CD8-positive, alpha-beta memory T cell (primary cell): Measurements from ENCODE around the gene PPP2R5D. TPM values are rescaled to one million over a fixed set of nuclear protein-coding genes. Genes with fewer than 3 reads are reported as not detected.

Experiments
- CTCF ChIA-PET: fragments of 350-600 bp; sonication (Branson Sonifier 250); formaldehyde crosslinking; loops from one replicate; lab custom pipeline; 2021; ENCODE audit warnings: antibody characterized with exemption; lab: Charles Lee
- POLR2A ChIA-PET: fragments of 350-600 bp; sonication (Branson Sonifier 250); formaldehyde crosslinking; loops from one replicate; lab custom pipeline; 2021; ENCODE audit warnings: antibody characterized with exemption; lab: Charles Lee
- DNase-seq, 5 donors: peaks; one replicate each; pipeline versions ENCODE4 v3.0.0 to v3.0.0-alpha.2; 2020 to 2022; ENCODE audit warnings: mixed read lengths in 1 of 5
- H3K27ac ChIP-seq: one replicate; pipeline ENCODE4 v1.7.0; 2013; ENCODE audit warnings: low read depth, mild to moderate bottlenecking, low read length, moderate library complexity
- H3K27me3 ChIP-seq: 2 replicates; pipeline ENCODE4 v1.7.0; 2013; ENCODE audit warnings: low read length, mild to moderate bottlenecking; ENCODE audit not compliant: insufficient read depth, poor library complexity, severe bottlenecking
- H3K36me3 ChIP-seq: 2 replicates; pipeline ENCODE4 v1.7.0; 2013; ENCODE audit warnings: mild to moderate bottlenecking, low read length, moderate library complexity; ENCODE audit not compliant: insufficient read depth
- H3K4me1 ChIP-seq: 2 replicates; pipeline ENCODE4 v1.7.0; 2013; ENCODE audit warnings: mild to moderate bottlenecking, low read length, moderate library complexity; ENCODE audit not compliant: insufficient read depth
- H3K4me3 ChIP-seq: 2 replicates; pipeline ENCODE4 v1.7.0; 2013; ENCODE audit warnings: mild to moderate bottlenecking, low read length
- H3K9me3 ChIP-seq: 2 replicates; pipeline ENCODE4 v1.7.0; 2013; ENCODE audit warnings: mild to moderate bottlenecking, low read length
- H3K27ac Mint-ChIP-seq, 8 donors: one replicate each; pipeline ENCODE4 v1.8.0; 2020 to 2021; ENCODE audit warnings: mixed read lengths in 8 of 8, mild to moderate bottlenecking in 6 of 8, inconsistent platforms in 3 of 8, moderate library complexity in 3 of 8
- H3K27me3 Mint-ChIP-seq, 2 donors: one replicate each; pipeline ENCODE4 v1.8.0; 2020 to 2021; ENCODE audit warnings: mixed read lengths in 2 of 2, mild to moderate bottlenecking in 1 of 2, moderate library complexity in 1 of 2
- H3K36me3 Mint-ChIP-seq, 3 donors: one replicate each; pipeline ENCODE4 v1.8.0; 2020 to 2021; ENCODE audit warnings: mixed read lengths in 3 of 3, inconsistent platforms in 1 of 3, mild to moderate bottlenecking in 1 of 3
- H3K4me1 Mint-ChIP-seq, 3 donors: one replicate each; pipeline ENCODE4 v1.8.0; 2020 to 2021; ENCODE audit warnings: mixed read lengths in 3 of 3, inconsistent platforms in 1 of 3, mild to moderate bottlenecking in 1 of 3
- H3K4me3 Mint-ChIP-seq, 7 donors: one replicate each; pipeline ENCODE4 v1.8.0; 2020 to 2021; ENCODE audit warnings: mixed read lengths in 7 of 7, mild to moderate bottlenecking in 6 of 7, moderate library complexity in 4 of 7, inconsistent platforms in 2 of 7
- H3K9me3 Mint-ChIP-seq, 5 donors: one replicate each; pipeline ENCODE4 v1.8.0; 2020 to 2022; ENCODE audit warnings: mixed read lengths in 5 of 5, mild to moderate bottlenecking in 3 of 5, moderate library complexity in 2 of 5, inconsistent platforms in 1 of 5
- polyA plus RNA-seq: library from polyadenylated mRNA; unstranded; fragments of 300-500 nt; fragmentation: Illumina TruSeq; gene quantifications from one replicate; pipeline ENCODE4 v1.2.3, GENCODE V29; 2021
- total RNA-seq, 2 experiments: library from RNA; stranded (reverse); gene quantifications; one replicate each; pipeline ENCODE4 v1.2.3, GENCODE V29; 2021

The PPP2R5D gene
- total and polyA plus RNA-seq, 3 experiments from 2014 or later, result 32.5 to 52.4 (median 52.2) TPM

- Mint-ChIP-seq H3K9me3 (no peaks in the 10 kb centered on the region), H3K36me3 (peaks cover 0 to 27% (median 3%) of the 10 kb centered on the region in 3 donors), H3K27me3 (no peaks in the 10 kb centered on the region), H3K4me3 (no peak overlapping the region), H3K4me1 (peaks cover 0 to 9% (median 3%) of the 10 kb centered on the region in 3 donors), H3K27ac (no peak overlapping the region)
- ChIA-PET POLR2A (no interaction called here), CTCF (no interaction called here)
- Histone ChIP-seq H3K36me3 (peaks cover 5% of the 10 kb centered on the region), H3K27ac (no peak overlapping the region), H3K27me3 (no peaks in the 10 kb centered on the region), H3K4me1 (no peaks in the 10 kb centered on the region), H3K9me3 (no peaks in the 10 kb centered on the region), H3K4me3 (no peak overlapping the region)
- DNase-seq, result no peak
Observed at GRCh38 chr6:43001843-43002242, 17.5 kb downstream of the PPP2R5D start.

GRCh38 chr6:43005844-43006243, 21.5 kb downstream of the PPP2R5D start:
- ChIA-PET POLR2A (interaction anchor here (0.6 kb wide), 1 partner anchor 76 kb away, joined by 3 read pairs; the partner anchor contains the start of gene CNPY3), CTCF (interaction anchor here (0.6 to 1.3 kb wide), 2 partner anchors 138 to 228 kb away, joined by 3 to 4 read pairs; no protein-coding TSS in a partner anchor)
- Mint-ChIP-seq H3K4me3 (no peak overlapping the region), H3K4me1 (peaks cover 0 to 8% (median 1%) of the 10 kb centered on the region in 3 donors), H3K27ac (peak overlapping the region in 2 of 8 donors; percentile 54 to 61), H3K9me3 (no peaks in the 10 kb centered on the region), H3K27me3 (no peaks in the 10 kb centered on the region), H3K36me3 (peaks cover 0 to 59% (median 7%) of the 10 kb centered on the region in 3 donors)
- H3K27me3 ChIP-seq, result no peaks in the 10 kb centered on the region
- H3K4me1 ChIP-seq, result no peaks in the 10 kb centered on the region
- no peak overlapping the region for H3K27ac ChIP-seq
- DNase-seq, result no peak
- no peaks in the 10 kb centered on the region for H3K9me3 ChIP-seq
- peaks cover 39% of the 10 kb centered on the region for H3K36me3 ChIP-seq
- no peak overlapping the region for H3K4me3 ChIP-seq

- ChIA-PET POLR2A (interaction anchor here (0.6 kb wide), 1 partner anchor 77 kb away, joined by 3 read pairs; the partner anchor contains the start of gene CNPY3), CTCF (interaction anchor here (1.3 kb wide), 1 partner anchor 138 kb away, joined by 4 read pairs; no protein-coding TSS in a partner anchor)
- H3K36me3 Mint-ChIP-seq, result peaks cover 0 to 63% (median 7%) of the 10 kb centered on the region in 3 donors
Observed at GRCh38 chr6:43006251-43006650, 21.9 kb downstream of the PPP2R5D start.

GRCh38 chr6:43007126-43007525, 22.8 kb downstream of the PPP2R5D start:
- Mint-ChIP-seq H3K4me3 (no peak overlapping the region), H3K9me3 (no peaks in the 10 kb centered on the region), H3K27ac (peak overlapping the region in 1 of 8 donors; percentile 72), H3K27me3 (no peaks in the 10 kb centered on the region), H3K4me1 (peaks cover 7 to 16% (median 8%) of the 10 kb centered on the region in 3 donors), H3K36me3 (peaks cover 0 to 71% (median 7%) of the 10 kb centered on the region in 3 donors)
- no peak overlapping the region for H3K4me3 ChIP-seq
- CTCF ChIA-PET, result interaction anchor here (1.3 kb wide), 1 partner anchor 137 kb away, joined by 4 read pairs; no protein-coding TSS in a partner anchor
- no peak for DNase-seq
- H3K27me3 ChIP-seq, result no peaks in the 10 kb centered on the region
- H3K27ac ChIP-seq, result no peak overlapping the region
- no peaks in the 10 kb centered on the region for H3K4me1 ChIP-seq
- POLR2A ChIA-PET, result no interaction called here
- no peaks in the 10 kb centered on the region for H3K9me3 ChIP-seq
- peaks cover 44% of the 10 kb centered on the region for H3K36me3 ChIP-seq

More at GRCh38 chr6:43006251-43006650, 21.9 kb downstream of the PPP2R5D start:
- Histone ChIP-seq H3K36me3 (peaks cover 39% of the 10 kb centered on the region), H3K4me1 (no peaks in the 10 kb centered on the region), H3K27me3 (no peaks in the 10 kb centered on the region), H3K9me3 (no peaks in the 10 kb centered on the region), H3K4me3 (no peak overlapping the region), H3K27ac (no peak overlapping the region)
- Mint-ChIP-seq H3K4me1 (peaks cover 0 to 8% (median 1%) of the 10 kb centered on the region in 3 donors), H3K27ac (no peak overlapping the region), H3K4me3 (no peak overlapping the region), H3K27me3 (no peaks in the 10 kb centered on the region), H3K9me3 (no peaks in the 10 kb centered on the region)
- no peak for DNase-seq

- ChIA-PET CTCF (interaction anchor here (1.4 to 2.2 kb wide), 2 partner anchors 25 to 135 kb away, joined by 7 to 10 read pairs; partner anchors contain the start of gene PPP2R5D), POLR2A (no interaction called here)
- Mint-ChIP-seq H3K4me1 (peaks cover 25 to 36% (median 28%) of the 10 kb centered on the region in 3 donors), H3K27ac (peak overlapping the region in 5 of 8 donors; percentile 19 to 88 (median 58)), H3K9me3 (no peaks in the 10 kb centered on the region), H3K36me3 (peaks cover 0 to 80% (median 7%) of the 10 kb centered on the region in 3 donors), H3K4me3 (peak overlapping the region in 1 of 7 donors; percentile 32), H3K27me3 (peaks cover 0 to 2% of the 10 kb centered on the region in 2 donors)
- H3K36me3 ChIP-seq, result peaks cover 47% of the 10 kb centered on the region
- peak in 2 of 5 donors; percentile 12 to 34 for DNase-seq
- no peaks in the 10 kb centered on the region for H3K9me3 ChIP-seq
- no peak overlapping the region for H3K27ac ChIP-seq
- no peak overlapping the region for H3K4me3 ChIP-seq
- peaks cover 14% of the 10 kb centered on the region for H3K4me1 ChIP-seq
- no peaks in the 10 kb centered on the region for H3K27me3 ChIP-seq
Observed at GRCh38 chr6:43009124-43009523, 24.8 kb downstream of the PPP2R5D start.

- Mint-ChIP-seq H3K4me1 (peaks cover 38 to 50% (median 41%) of the 10 kb centered on the region in 3 donors), H3K27me3 (peaks cover 0 to 2% of the 10 kb centered on the region in 2 donors)
- POLR2A ChIA-PET, result interaction anchor here (1.2 kb wide), 1 partner anchor 82 kb away, joined by 4 read pairs; the partner anchor contains the start of gene CNPY3
Observed at GRCh38 chr6:43011207-43011606, 26.8 kb downstream of the PPP2R5D start.

GRCh38 chr6:43012364-43012763, 28.0 kb downstream of the PPP2R5D start:
- no peaks in the 10 kb centered on the region for H3K9me3 Mint-ChIP-seq
- H3K27ac Mint-ChIP-seq, result peak overlapping the region in 7 of 8 donors; percentile 51 to 97 (median 91)
- H3K4me1 Mint-ChIP-seq, result peaks cover 42 to 60% (median 49%) of the 10 kb centered on the region in 3 donors
- Histone ChIP-seq H3K27me3 (no peaks in the 10 kb centered on the region), H3K36me3 (peaks cover 40% of the 10 kb centered on the region), H3K4me3 (no peak overlapping the region), H3K4me1 (peaks cover 41% of the 10 kb centered on the region), H3K9me3 (no peaks in the 10 kb centered on the region), H3K27ac (no peak overlapping the region)
- peaks cover 0 to 2% of the 10 kb centered on the region in 2 donors for H3K27me3 Mint-ChIP-seq
- no peak for DNase-seq
- ChIA-PET POLR2A (interaction anchor here (0.5 to 3.4 kb wide), 6 partner anchors 28 to 260 kb away, joined by 3 to 24 read pairs (median 4); partner anchors contain the start of genes KLC4, MRPL2, PEX6 and PPP2R5D), CTCF (interaction anchor here (0.7 to 3.2 kb wide), 2 partner anchors 47 to 131 kb away, joined by 3 to 17 read pairs; partner anchors contain the start of genes KLC4 and MRPL2)
- peaks cover 0 to 75% (median 5%) of the 10 kb centered on the region in 3 donors for H3K36me3 Mint-ChIP-seq
- peak overlapping the region; percentile 86 to 96 (median 90) for H3K4me3 Mint-ChIP-seq

More at GRCh38 chr6:43011207-43011606, 26.8 kb downstream of the PPP2R5D start:
- H3K36me3 ChIP-seq, result peaks cover 47% of the 10 kb centered on the region
- H3K27ac ChIP-seq, result no peak overlapping the region
- CTCF ChIA-PET, result interaction anchor here (1.1 to 1.8 kb wide), 2 partner anchors 53 to 133 kb away, joined by 3 to 8 read pairs; no protein-coding TSS in a partner anchor
- Mint-ChIP-seq H3K4me3 (peak overlapping the region in 4 of 7 donors; percentile 27 to 81 (median 52)), H3K36me3 (peaks cover 0 to 78% (median 5%) of the 10 kb centered on the region in 3 donors), H3K9me3 (no peaks in the 10 kb centered on the region), H3K27ac (peak overlapping the region in 6 of 8 donors; percentile 19 to 80 (median 53))
- no peak overlapping the region for H3K4me3 ChIP-seq
- no peak for DNase-seq
- H3K9me3 ChIP-seq, result no peaks in the 10 kb centered on the region
- no peaks in the 10 kb centered on the region for H3K27me3 ChIP-seq
- peaks cover 29% of the 10 kb centered on the region for H3K4me1 ChIP-seq
